HG03575 (cell line): ENCODE measurements around the gene MBD4.

Experiments used
- ATAC-seq: cut with Tn5 transposase; IDR thresholded peaks from one replicate; pipeline ENCODE4 v1.9.1; 2021; ENCODE audit not compliant: unreplicated experiment, insufficient number of reproducible peaks, low FRiP score; ENCODE audit errors: extremely low read depth

The MBD4 gene

GRCh38 chr3:129469026-129469425 is 29.3 kb upstream of the MBD4 start:
- no peak for ATAC-seq

GRCh38 chr3:129467932-129468331 is 28.2 kb upstream of the MBD4 start:
- ATAC-seq, result no peak

- ATAC-seq, result no peak
Observed at GRCh38 chr3:129463716-129464115, 24.0 kb upstream of the MBD4 start.

- no peak for ATAC-seq
Observed at GRCh38 chr3:129463094-129463493, 23.3 kb upstream of the MBD4 start.

DNA sequence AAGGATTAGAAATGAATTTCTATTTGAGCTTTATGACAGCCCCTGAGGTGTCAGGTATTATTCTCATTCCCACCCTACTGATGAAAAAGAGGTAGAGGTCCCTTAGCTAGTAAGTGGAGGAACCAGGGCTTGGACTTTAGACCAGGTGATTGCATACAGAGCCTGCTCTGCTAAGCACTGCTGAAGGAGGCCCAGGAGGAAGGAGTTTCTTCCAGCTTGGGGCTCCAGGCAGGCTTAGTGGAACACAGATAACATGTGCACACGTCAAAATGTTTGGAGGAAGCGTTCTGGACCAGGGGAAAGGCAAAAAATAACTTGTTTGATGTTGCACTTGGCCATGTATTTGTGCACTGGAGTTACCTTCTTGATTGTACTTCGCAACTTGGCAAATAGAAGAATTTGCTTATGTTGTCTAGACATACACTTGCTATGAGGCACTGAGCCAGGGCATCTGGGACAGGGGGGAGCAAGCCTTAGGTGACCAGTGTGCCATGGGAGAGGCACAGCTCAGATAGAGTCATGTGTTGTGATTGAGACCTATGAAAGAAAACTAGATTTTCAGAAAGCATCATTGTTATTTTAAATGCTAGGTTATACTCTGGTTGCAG is 22.7 kb upstream of the MBD4 start:
- ATAC-seq, result no peak

DNA sequence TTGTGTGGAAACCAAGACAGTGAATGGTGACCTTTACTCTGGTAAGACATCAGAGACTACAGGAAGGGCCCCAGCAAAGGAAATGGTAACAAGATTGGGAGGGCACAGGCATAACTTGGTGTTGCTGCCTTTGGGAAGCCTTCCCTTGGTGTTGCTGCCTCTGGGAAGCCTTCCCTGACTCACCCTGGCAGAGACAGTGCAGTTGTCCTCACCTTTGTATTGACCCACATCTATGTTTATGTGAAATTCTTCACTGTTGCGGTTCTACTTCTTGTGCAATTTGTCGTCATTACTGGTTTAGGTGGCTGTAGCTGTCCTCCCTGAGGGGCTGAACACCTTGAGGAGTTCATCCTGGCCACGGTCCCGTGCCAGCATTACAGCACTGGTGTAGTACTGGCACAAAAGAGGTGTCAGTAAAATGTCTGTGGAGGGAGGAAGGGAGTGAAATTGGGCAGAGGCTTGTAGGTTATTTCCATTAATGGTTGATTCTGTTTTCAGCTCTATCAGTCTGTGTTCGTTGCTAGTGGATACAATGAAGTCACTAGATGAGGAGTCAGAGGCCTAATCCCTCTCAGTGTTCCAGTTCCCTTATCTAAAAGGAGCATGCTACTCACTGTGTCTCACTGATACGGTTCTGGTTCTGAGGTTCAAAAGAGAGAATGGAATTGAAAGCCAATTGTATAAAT is 21.9 kb upstream of the MBD4 start:
- no peak for ATAC-seq

DNA sequence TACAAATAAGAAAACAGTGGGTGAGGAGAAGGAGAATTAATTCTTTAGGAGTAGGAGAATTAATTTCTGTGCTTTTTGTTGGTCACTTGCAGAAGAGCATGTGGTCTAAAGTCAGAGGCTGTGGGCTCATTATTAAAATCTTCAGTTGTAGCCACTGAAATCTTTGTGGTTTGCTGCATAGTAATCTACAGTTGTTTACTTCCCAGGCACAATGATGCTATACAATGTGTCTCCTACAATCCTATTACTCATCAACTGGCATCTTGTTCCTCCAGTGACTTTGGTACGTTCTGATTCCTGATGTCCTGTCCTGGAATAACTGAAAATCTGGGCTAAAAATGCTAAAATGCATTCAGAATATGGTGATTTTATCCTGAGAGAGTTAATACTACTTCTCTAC is 21.3 kb upstream of the MBD4 start:
- no peak for ATAC-seq

DNA sequence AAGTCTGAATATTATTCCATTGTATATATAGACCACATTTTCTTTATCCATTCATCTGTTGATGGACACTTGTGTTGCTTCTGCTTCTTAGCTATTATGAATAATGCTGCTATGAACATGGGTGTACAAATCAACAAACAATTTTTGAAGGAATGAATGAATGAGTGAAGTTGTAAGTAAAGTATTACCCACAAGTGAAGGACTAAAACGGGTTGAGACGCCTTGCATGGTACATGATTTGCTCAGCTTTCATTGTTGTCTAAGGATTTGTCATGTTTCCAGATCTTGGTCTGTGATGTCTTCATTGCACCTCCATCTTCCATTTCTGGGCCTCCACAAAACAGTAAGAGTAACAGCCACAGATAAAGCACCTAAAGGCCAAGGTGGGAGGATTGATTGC is 20.8 kb upstream of the MBD4 start:
- no peak for ATAC-seq

DNA sequence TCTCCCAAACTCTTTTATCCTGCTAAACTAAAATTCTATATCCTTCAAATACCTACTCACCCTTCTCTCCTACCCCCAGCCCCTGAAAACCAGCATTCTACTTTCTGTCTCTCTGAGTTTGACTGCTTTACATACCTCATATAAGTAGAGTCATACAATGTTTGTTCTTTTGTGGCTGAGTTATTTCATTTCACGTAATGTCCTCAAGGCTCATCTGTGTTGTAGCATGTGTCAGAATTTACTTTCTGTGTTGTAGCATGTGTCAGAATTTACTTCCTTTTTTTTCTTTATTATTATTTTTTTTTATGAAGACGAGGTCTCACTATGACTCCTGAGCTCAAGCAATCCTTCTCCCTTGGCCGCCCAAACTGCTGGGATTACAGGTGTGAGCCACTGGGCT is 20.4 kb upstream of the MBD4 start:
- ATAC-seq, result no peak

DNA sequence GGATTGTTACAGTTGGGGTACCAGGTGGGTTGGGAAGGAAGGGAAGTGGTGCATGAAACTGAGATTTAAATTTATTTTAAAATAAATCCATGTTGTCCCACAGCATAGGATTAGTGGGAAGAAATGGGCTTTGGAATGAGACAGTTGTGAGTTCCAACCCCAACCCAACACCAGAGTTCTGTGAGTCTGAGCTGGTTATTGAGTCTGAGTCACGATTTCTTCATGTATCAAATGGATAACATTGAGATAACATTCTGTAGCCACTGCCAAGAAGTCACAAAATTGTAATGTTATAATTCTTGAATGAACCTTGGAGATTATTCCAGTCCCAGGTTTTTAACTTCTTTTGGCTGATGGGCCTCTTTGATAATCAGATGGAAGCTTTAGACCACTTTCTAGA is 14.0 kb upstream of the MBD4 start:
- ATAC-seq, result no peak

- no peak for ATAC-seq
Observed at GRCh38 chr3:129449279-129450115, 9.7 kb upstream of the MBD4 start.

DNA sequence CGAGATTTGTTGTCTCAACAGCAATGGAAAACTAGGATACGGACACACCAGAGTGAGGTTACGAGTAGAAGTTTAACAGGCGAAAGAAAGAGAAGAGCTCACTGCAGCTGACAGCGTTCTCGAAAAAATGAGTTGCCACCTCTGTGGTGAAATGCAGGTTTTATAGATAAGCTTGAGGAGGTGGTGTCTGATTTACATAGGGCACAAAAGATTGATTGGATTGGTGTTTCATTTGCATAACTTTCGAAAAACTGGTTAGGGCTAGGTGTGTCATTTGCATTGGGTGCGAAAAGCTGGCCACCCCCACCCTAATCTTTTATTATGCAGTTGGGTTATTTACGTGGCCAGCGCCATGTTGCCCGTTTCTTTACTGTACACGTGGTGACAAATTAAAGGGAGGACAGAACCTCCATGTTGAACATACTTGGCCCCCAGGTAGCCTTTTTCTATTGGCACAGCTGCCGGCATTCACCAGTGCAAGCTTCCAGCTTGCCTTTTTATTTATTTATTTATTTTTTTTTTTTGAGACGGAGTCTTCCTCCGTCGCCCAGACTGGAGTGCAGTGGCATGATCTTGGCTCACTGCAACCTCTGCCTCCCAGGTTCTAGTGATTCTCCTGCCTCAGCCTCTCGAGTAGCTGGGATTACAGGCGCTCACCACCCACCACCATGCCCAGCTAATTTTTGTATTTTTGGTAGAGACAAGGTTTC is 8.6 kb upstream of the MBD4 start:
- ATAC-seq, result no peak

GRCh38 chr3:129446926-129447325 is 7.2 kb upstream of the MBD4 start:
- no peak for ATAC-seq

GRCh38 chr3:129445471-129445870 is 5.7 kb upstream of the MBD4 start:
- ATAC-seq, result no peak

DNA sequence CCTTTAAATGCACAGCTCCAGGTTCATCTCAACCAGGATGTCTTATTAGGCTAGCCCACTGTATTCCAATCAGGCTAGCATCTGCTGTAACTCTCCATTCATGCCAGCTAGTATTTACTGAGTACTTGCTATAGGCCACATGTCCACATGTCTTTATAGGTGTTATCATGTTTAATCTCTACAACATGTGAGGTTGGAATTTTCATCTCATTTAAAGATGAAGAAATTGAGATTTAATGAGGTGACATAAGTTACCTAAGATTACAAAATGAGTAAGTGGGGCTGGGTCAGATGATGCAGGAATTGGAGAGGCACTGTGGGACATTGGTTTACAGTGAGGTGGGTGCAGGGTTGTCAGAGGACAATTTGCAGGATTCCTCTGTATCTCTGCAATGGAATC is 3.2 kb upstream of the MBD4 start:
- no peak for ATAC-seq

- no peak for ATAC-seq
Observed at GRCh38 chr3:129442486-129442885, 2.7 kb upstream of the MBD4 start.

- no peak for ATAC-seq
Observed at GRCh38 chr3:129441782-129442181, 2.0 kb upstream of the MBD4 start.

- ATAC-seq, result no peak
Observed at GRCh38 chr3:129441215-129441614, 1.5 kb upstream of the MBD4 start.

DNA sequence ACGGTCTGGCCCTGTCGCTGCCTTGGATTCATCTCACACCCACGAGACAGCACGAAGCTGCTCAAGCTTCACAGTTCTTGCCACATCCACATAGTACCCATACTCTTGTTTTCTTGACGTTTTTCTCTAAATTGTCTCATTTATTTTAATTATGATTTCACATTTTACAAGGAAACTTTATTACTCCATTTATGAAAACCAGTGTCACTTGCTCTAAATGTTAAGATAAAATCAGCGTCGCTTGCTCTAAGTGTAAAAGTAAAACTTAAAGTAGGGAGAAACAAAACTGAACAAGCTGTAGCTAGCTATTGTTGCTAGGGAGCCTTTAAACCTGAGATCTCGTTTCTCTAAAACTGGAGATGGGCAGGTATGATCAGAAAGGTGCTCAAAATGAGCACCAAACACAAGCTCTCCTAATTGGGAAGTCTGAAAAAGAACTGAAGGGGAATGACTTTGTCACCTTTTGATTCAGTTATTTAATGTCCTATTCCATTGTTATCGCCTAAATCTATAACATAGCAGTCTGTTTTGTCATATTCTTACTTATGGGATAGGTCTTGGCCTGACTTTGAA is 956 bp upstream of the MBD4 start:
- ATAC-seq, result no peak
